GM19397 (cell line): ENCODE results near the gene CCL1.
"Not testable (repeated sequence)": the region's sequence is repeated elsewhere in the genome, so short reads cannot be mapped to it uniquely, and the experiment has no call there.

ENCODE experiments used
- ATAC-seq: cut with Tn5 transposase; IDR thresholded peaks from one replicate; pipeline ENCODE4 v1.9.1; 2021; ENCODE audit warnings: mild to moderate bottlenecking, moderate library complexity; ENCODE audit not compliant: unreplicated experiment

Gene CCL1

GRCh38 chr17:34361478-34362061, 1.5 kb downstream of the CCL1 start:
- ATAC-seq = no peak

DNA sequence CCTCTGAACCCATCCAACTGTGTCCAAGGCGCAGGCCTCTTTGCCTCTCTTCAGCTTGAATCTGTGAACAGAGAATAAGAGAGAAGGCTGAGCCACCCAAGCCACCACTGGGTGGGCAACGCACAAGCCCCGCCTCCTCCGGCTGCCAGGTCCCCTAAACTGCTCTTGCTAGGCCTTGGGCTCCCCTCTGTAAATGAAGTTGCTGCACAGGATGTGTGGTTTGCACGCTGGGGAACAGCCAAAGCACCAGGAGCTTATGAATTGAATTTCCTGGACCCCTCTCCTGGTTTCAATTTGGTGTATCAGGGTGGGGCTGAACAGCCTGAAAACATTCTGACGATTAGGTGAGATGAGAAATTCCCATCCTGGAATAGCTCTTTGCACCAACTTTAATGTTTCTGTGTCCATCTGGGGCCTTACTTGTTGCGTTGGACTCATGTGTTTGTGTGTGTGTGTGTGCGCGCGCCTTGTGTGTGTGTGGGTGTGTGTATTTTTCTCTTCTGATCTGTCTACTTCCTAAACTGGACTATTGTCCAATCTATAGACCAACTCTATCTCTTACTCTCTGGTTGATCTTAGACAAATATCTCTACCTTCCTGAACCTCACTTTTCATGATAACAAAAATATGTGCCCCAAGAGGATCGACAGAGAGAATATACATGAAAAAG, 2.3 kb downstream of the CCL1 start:
- ATAC-seq = no peak

DNA sequence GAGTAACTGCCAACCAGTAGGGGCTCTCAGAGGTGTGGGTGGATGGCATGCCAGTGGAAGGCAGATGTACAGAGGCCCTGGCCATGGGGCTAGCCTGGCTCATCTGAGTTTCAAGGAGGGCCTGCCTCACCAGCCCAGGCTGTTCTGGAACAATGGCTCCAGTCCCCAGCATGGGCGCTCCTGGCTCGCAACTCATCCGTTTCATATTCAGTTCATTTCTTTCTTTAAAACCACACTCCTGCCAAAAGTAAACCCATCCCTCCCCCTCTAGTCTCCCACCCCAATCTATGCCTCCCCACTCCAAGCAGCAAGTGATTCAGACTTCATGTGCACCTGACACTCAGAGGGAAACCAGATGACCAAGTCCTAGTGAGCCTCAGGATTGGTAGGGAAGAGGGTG, 4.4 kb downstream of the CCL1 start:
- no peak for ATAC-seq

- no peak for ATAC-seq
These were observed 5.6 kb downstream of the CCL1 start for GRCh38 chr17:34357398-34357797.

GRCh38 chr17:34356194-34356593, 6.8 kb downstream of the CCL1 start, which contains the start of gene CCL13:
CCL13 (plus strand) TSS chr17:34356480; CDS start chr17:34356527, 47 bp downstream.
- no peak for ATAC-seq

- ATAC-seq = no peak
These were observed 8.4 kb downstream of the CCL1 start for GRCh38 chr17:34354637-34355036.

DNA sequence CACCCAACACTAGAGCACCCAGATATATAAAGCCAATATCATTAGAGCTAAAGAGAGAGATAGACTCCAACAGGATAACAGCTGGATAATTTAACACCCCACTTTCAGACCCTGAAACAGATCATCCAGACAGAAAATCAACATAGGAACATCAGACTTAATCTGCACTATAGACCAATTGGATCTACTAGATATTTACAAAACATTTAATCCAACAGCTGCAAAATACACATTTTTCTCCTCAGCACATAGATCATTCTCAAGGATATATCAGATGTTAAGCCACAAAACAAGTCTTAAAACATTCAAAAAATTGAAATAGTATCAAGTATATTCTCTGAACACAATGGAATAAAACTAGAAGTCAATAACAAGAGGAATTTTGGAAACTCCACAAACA, 10.8 kb downstream of the CCL1 start:
- ATAC-seq = no peak

GRCh38 chr17:34351096-34351495, 11.9 kb downstream of the CCL1 start:
- ATAC-seq = no peak

DNA sequence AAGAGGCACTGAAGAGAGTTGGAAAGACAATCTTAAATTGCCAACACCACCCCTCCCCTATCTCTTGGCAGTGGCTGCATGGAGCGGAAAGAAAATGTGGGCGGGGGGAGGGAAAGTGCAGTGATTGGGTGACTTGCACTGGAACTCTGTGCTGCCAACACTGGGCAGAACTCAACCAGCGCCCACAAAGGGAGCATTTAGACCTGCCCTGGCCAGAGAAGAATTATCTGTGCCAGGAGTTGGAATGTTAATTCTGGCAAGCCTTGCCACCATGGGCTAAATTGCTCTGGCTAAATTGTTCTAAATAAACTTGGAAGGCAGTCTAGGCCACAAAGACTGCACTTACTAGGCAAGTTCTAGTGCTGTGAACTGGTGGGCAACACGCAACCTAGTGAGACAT, 13.3 kb downstream of the CCL1 start:
- no peak for ATAC-seq

DNA sequence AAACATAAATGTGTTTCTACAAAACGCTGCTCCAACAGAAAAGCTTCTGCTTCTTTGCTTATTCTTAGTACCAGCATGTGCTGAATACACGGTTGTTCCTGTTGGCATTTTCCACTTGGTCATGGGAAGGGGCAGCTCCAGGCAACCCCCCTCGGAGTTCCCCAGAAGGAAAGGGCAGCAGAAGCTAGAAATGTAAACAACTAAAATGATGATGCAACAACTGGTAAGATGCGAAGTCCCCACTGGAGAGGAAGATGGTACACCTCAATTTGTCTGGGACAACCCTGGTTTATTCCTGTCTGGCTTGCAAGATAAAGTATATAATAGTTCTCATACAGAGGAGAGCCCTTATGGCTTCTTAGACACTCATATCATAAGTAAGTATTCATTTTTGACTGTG, 16.0 kb downstream of the CCL1 start:
- no peak for ATAC-seq

DNA sequence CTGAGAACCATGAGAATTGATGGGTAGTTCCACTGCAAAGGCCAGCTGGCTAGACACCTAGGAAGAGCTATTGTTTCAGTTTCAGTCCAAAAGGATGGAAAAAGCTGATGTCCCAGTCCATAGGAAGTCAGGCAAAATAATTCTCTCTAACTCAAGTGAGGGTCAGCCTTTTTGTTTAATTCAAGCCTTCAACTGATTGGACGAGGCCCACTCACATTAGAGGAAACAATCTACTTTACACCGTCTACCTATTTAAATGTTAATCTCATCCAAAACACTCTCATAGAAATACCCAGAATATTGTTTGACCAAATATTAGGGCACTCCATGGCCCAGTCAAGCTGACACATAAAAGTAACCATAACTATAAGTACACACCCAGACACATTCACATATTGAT, 21.1 kb downstream of the CCL1 start:
- ATAC-seq = no peak

DNA sequence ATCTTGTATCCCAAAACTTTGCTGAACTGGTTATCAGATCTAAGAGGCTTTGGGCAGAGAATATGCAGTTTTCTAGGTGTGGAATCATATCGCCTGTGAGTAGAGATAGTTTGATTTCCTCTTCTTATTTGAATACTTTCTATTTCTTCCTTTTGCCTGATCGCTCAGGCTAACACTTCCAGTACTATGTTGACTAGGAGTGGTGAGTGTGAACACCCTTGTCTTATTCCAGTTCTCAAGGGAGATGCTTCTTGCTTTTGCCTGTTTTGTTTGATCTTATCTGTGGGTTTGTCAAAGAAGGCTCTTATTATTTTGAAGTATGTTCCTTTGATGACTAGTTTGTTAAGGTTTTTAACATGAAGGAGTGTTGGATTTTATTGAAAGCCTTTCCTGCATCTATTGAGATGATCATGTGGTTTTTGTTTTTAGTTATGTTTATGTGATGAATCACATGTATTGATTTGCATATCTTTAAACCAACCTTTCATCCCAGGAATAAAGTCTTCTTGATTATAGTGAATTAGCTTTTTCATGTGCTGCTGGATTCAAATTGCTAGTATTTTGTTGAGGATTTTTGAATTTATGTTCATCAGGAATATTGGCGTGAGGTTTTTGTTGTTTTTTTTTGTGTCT, 23.8 kb downstream of the CCL1 start:
- no peak for ATAC-seq

GRCh38 chr17:34337701-34338100, 25.3 kb downstream of the CCL1 start:
- ATAC-seq = no peak

- not testable (repeated sequence) for ATAC-seq
These were observed 35.5 kb downstream of the CCL1 start for GRCh38 chr17:34327580-34327979.

DNA sequence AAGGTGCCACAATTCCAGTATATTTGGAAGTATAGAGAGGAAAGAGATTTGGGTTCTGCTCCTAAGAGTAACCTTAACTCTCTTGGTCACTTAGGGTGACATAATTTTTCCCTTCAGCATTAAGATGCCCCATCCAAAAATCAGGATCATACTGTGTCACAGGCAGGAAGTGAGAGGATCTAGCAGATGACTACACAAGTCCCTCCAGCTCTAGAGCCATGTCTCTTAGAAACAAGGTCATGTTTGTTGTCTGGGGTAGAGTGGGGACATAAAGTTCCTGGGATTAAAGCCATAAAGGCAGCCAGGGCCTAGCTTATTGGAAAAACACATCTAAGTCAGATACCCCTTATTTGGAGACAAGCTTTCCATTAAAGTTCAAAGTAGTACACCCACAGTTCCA, 41.1 kb downstream of the CCL1 start:
- no peak for ATAC-seq

DNA sequence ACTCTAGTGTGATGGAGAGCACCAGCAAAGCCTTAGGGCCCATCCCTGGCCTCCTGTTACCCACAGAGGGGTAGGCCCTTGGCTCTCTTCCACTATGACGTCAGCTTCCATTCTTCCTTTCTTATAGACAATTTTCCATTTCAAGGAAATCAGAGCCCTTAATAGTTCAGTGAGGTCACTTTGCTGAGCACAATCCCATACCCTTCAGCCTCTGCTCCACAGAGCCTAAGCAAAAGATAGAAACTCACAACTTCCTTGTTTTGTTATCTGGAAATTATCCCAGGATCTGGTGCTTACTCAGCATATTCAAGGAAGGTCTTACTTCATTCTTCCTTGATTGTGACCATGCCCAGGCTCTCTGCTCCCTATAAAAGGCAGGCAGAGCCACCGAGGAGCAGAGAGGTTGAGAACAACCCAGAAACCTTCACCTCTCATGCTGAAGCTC, 44.0 kb downstream of the CCL1 start, which contains the start of gene CCL8:
Gene CCL8, plus strand, starts transcription at position 397 of the 445 bp plus-strand sequence. CDS start 67 bp downstream, outside the sequence.
- no peak for ATAC-seq

- no peak for ATAC-seq
These were observed 44.6 kb downstream of the CCL1 start for GRCh38 chr17:34318474-34318873.

GRCh38 chr17:34314279-34314678, 48.8 kb downstream of the CCL1 start:
- no peak for ATAC-seq

GRCh38 chr17:34313164-34313563, 49.9 kb downstream of the CCL1 start:
- ATAC-seq = no peak

- ATAC-seq = no peak
These were observed 51.0 kb downstream of the CCL1 start for GRCh38 chr17:34312080-34312479.

GRCh38 chr17:34311291-34311690, 51.7 kb downstream of the CCL1 start:
- no peak for ATAC-seq
